ENCODE measurements around the gene MAP3K19.
"Not testable (repeated sequence)": the region's sequence is repeated elsewhere in the genome, so short reads cannot be mapped to it uniquely, and the experiment has no call there.

The MAP3K19 gene

DNA sequence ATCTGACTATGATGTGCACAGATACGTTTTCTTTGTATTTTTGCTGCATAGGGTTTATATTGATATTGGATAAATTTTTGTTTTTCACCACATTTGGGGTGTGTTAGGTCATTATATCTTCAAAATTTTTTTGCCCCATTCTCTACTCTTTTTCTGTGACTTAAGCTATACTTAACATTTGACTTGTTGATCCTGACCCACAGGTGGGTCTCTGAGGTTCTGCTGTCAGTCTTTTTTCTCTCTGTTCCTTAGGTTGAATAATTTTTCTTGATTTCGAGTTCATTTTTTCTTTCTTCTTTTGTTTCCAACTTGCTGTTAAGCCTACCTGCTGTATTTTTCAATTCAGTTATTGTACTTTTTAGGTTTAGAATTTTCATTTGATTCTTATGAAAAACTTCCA is 16.9 kb upstream of the MAP3K19 start:
- H3K36me3 Mint-ChIP-seq = peaks cover 31% of the 10 kb centered on the region
- no peaks in the 10 kb centered on the region for H3K27me3 Mint-ChIP-seq
- ATAC-seq (ENCODE audit: low read depth) (no peak), DNase-seq (ENCODE audit: low spot score in 2 of 2) (no peak)
- H3K4me3 Mint-ChIP-seq = no peak overlapping the region
- no peaks in the 10 kb centered on the region for H3K9me3 Mint-ChIP-seq
- no peak overlapping the region for H3K27ac Mint-ChIP-seq
- peaks cover 15% of the 10 kb centered on the region for H3K4me1 Mint-ChIP-seq

- Mint-ChIP-seq H3K4me3 (no peak overlapping the region), H3K9me3 (no peaks in the 10 kb centered on the region), H3K4me1 (peaks cover 17% of the 10 kb centered on the region), H3K36me3 (peaks cover 33% of the 10 kb centered on the region), H3K27ac (no peak overlapping the region), H3K27me3 (no peaks in the 10 kb centered on the region)
- DNase-seq (ENCODE audit: low spot score in 2 of 2) (no peak), ATAC-seq (ENCODE audit: low read depth) (no peak)
Measured at GRCh38 chr2:135063210-135063609, 16.0 kb upstream of the MAP3K19 start.

DNA sequence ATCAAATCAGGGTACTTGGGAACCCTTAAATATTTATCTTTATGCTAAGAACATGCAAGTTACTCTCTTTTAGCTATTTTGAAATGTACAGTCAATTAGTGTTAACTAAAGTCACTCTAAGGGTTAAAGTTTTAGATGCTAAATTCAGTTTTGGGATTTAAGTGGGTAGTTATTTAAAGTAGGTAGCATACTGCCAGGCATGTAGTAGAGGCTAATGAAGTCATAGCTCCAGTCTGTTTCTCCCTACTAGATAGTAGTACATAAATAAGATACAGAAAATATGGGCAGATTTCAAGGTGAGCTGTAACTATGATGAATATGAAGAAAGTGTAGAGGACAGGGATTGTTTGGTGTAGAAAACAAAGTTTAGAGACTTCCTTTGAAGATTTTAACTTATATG is 12.3 kb upstream of the MAP3K19 start:
- Mint-ChIP-seq H3K9me3 (no peaks in the 10 kb centered on the region), H3K27me3 (no peaks in the 10 kb centered on the region), H3K4me3 (no peak overlapping the region), H3K27ac (no peak overlapping the region), H3K36me3 (peaks cover 39% of the 10 kb centered on the region), H3K4me1 (peaks cover 15% of the 10 kb centered on the region)
- DNase-seq (ENCODE audit: low spot score in 2 of 2) (no peak), ATAC-seq (ENCODE audit: low read depth) (no peak)

DNA sequence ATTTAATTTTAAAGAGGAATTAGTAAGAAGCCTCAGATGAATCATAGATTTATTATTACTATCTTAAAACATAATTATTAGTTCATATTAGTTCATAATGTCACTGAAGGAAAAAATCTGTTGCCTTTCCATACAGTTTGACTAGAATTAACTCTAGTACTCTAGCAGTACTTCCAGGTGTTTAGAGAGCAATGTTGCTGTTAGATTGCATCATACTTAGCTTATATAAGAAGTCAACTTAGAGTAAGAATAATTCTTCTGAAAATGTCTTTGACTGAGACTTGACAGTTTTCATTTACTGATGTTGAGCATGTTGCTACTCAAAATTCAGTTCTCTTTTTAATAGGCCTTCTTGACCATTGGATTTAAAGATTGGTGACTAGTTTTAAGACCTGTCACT is 9.5 kb upstream of the MAP3K19 start:
- no peaks in the 10 kb centered on the region for H3K27me3 Mint-ChIP-seq
- no peaks in the 10 kb centered on the region for H3K9me3 Mint-ChIP-seq
- H3K27ac Mint-ChIP-seq = no peak overlapping the region
- DNase-seq (ENCODE audit: low spot score in 2 of 2) (no peak), ATAC-seq (ENCODE audit: low read depth) (no peak)
- no peak overlapping the region for H3K4me3 Mint-ChIP-seq
- peaks cover 27% of the 10 kb centered on the region for H3K4me1 Mint-ChIP-seq
- peaks cover 26% of the 10 kb centered on the region for H3K36me3 Mint-ChIP-seq

DNA sequence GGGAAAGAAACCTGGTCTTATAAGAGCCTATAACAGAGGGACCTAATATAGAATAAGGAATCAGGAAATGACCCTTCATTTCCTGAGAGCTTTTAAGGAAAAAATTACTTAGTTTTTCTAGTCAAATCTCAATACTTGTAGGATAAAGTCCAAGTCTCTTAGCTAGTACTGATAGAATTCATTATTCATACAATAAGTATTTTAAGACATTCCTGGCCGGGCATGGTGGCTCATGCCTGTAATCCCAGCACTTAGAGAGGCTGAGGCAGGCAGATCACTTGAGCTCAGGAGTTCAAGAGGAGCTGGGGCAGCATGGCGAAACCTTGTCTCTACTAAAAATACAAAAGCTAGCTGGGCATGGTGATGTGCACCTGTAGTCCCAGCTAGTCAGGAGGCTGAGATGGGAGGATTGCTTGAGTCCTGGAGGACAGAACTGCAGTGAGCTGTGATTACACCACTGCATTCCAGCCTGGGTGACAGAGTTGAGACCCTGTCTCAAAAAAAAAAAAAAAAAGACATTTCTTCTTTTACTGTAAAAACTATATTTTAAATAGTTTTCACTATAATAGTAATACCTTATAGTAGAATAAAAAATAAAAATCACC is 8.0 kb upstream of the MAP3K19 start:
- DNase-seq (ENCODE audit: low spot score in 2 of 2) (no peak), ATAC-seq (ENCODE audit: low read depth) (no peak)
- peaks cover 17% of the 10 kb centered on the region for H3K36me3 Mint-ChIP-seq
- H3K4me1 Mint-ChIP-seq = peaks cover 27% of the 10 kb centered on the region
- H3K27ac Mint-ChIP-seq = no peak overlapping the region
- no peaks in the 10 kb centered on the region for H3K9me3 Mint-ChIP-seq
- no peaks in the 10 kb centered on the region for H3K27me3 Mint-ChIP-seq
- H3K4me3 Mint-ChIP-seq = no peak overlapping the region

- no peak for DNase-seq (ENCODE audit: low spot score in 2 of 2)
- Mint-ChIP-seq H3K4me3 (peak overlapping the region; percentile 92), H3K4me1 (peaks cover 20% of the 10 kb centered on the region), H3K27me3 (no peaks in the 10 kb centered on the region), H3K9me3 (no peaks in the 10 kb centered on the region), H3K27ac (peak overlapping the region; percentile 99), H3K36me3 (peaks cover 10% of the 10 kb centered on the region)
- no peak for ATAC-seq (ENCODE audit: low read depth)
Measured at GRCh38 chr2:135052997-135053474, 5.8 kb upstream of the MAP3K19 start.

DNA sequence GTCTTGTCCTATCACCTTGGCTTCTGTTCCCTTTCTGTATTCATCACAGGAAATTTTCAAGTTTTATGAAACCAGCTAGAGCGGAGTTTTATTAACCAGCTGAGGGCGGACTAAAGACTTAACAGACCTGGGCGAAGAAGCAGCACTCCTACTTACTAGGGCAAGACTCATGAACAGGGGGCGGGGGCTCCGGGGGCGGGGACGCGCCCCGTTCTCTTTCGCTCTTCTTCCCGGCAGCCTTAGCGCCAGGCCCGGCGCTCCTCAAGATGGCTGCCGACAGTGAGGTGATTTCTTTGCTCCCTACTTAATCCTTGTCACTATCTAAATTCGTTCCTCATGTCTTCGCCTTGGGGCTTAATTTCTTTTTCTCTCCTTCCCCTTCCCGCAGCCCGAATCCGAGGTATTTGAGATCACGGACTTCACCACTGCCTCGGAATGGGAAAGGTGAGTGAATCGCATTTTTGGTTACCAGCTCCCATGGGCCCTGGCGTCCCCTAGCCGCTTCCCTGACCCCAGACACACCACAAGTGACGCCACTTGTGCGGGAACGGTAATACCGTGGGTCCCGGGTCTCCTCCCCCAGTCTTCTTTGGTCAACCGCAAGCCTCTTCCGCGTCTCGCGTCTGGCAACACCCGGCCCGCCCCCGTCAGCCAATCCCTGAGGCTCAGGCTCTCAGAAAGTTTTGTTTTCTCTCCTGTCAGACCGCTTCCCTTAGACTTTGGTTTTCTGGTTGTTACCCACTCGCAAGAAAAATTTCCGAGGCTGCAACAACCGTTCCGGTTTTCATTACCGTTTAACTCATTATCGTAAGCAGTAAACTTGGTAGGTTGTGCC is 5.0 kb upstream of the MAP3K19 start, which contains the start of gene RAB3GAP1:
RAB3GAP1 (plus strand) TSS at position 251 of the 835 bp plus-strand sequence; CDS start at position 267, 16 bp downstream.
- Mint-ChIP-seq H3K4me1 (peaks cover 20% of the 10 kb centered on the region), H3K4me3 (peak within 1 kb of the TSS; percentile 92), H3K27ac (peak within 1 kb of the TSS; percentile 99), H3K36me3 (peaks cover 10% of the 10 kb centered on the region), H3K27me3 (no peaks in the 10 kb centered on the region), H3K9me3 (no peaks in the 10 kb centered on the region)
- DNase-seq (ENCODE audit: low spot score in 2 of 2) (peak; percentile 70 to 78), ATAC-seq (ENCODE audit: low read depth) (peak; percentile 85)

GRCh38 chr2:135050684-135051083 is 3.4 kb upstream of the MAP3K19 start:
- Mint-ChIP-seq H3K36me3 (peaks cover 4% of the 10 kb centered on the region), H3K4me3 (peak overlapping the region; percentile 65), H3K27ac (no peak overlapping the region), H3K9me3 (no peaks in the 10 kb centered on the region), H3K4me1 (peaks cover 17% of the 10 kb centered on the region), H3K27me3 (no peaks in the 10 kb centered on the region)
- no peak for DNase-seq (ENCODE audit: low spot score in 2 of 2)
- ATAC-seq (ENCODE audit: low read depth) = no peak

DNA sequence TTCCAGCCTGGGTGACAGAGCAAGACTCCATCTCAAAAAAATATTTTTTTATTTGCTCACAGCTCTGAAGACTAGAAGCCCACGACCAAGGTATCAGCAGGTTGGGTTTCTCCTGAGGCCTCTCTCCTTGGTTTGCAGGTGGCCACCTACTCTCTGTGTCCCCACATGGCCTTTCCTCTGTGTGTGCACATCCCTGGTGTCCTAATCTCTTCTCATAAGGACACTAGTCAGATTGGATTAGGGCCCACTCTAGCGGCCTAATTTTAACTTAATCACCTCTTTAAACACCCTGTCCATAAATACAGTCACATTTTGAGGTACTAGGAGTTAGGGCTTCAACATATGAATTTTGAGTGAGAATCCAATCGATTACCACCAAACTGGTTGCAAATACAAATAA is 2.9 kb upstream of the MAP3K19 start:
- no peak for DNase-seq (ENCODE audit: low spot score in 2 of 2)

GRCh38 chr2:135048122-135048521 is 875 bp upstream of the MAP3K19 start:
- no peaks in the 10 kb centered on the region for H3K27me3 Mint-ChIP-seq
- no peak for ATAC-seq (ENCODE audit: low read depth)
- DNase-seq (ENCODE audit: low spot score in 2 of 2) = no peak
- H3K36me3 Mint-ChIP-seq = no peaks in the 10 kb centered on the region
- peaks cover 2% of the 10 kb centered on the region for H3K4me1 Mint-ChIP-seq
- no peak overlapping the region for H3K4me3 Mint-ChIP-seq
- H3K9me3 Mint-ChIP-seq = no peaks in the 10 kb centered on the region
- H3K27ac Mint-ChIP-seq = no peak overlapping the region

More for the DNA sequence above, 2.9 kb upstream of the MAP3K19 start:
- Mint-ChIP-seq H3K36me3 (peaks cover 4% of the 10 kb centered on the region), H3K4me3 (no peak overlapping the region), H3K4me1 (peaks cover 17% of the 10 kb centered on the region), H3K27me3 (no peaks in the 10 kb centered on the region), H3K27ac (no peak overlapping the region), H3K9me3 (no peaks in the 10 kb centered on the region)
- no peak for ATAC-seq (ENCODE audit: low read depth)

DNA sequence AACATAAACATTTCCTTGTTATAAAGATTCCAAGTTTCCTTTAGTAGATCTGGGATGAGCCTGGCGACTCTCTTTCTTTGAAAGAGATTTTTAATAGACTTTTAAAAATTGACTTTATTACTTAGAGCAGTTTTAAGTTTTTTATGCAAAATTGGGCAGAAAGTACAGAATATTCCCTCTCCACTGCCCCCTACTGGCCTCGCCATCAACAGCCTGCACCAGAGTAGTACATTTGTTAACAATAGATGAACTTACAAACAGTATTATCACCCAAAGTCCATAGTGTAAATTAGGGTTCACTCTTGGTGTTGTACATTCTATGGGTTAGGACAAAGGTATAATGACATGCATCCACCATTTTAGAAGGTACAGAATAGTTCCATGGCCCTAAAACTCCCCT is 3.9 kb downstream of the MAP3K19 start:
- Mint-ChIP-seq H3K9me3 (no peaks in the 10 kb centered on the region), H3K36me3 (no peaks in the 10 kb centered on the region), H3K27ac (no peak overlapping the region), H3K27me3 (peaks cover 4% of the 10 kb centered on the region), H3K4me1 (peaks cover 2% of the 10 kb centered on the region), H3K4me3 (no peak overlapping the region)
- ATAC-seq (ENCODE audit: low read depth) (no peak), DNase-seq (ENCODE audit: low spot score in 2 of 2) (no peak)

GRCh38 chr2:135037831-135038230 is 9.4 kb downstream of the MAP3K19 start:
- Mint-ChIP-seq H3K36me3 (no peaks in the 10 kb centered on the region), H3K27ac (no peak overlapping the region), H3K27me3 (peaks cover 4% of the 10 kb centered on the region), H3K4me3 (no peak overlapping the region), H3K4me1 (peaks cover 2% of the 10 kb centered on the region), H3K9me3 (no peaks in the 10 kb centered on the region)
- ATAC-seq (ENCODE audit: low read depth) = no peak
- no peak for DNase-seq (ENCODE audit: low spot score in 2 of 2)

DNA sequence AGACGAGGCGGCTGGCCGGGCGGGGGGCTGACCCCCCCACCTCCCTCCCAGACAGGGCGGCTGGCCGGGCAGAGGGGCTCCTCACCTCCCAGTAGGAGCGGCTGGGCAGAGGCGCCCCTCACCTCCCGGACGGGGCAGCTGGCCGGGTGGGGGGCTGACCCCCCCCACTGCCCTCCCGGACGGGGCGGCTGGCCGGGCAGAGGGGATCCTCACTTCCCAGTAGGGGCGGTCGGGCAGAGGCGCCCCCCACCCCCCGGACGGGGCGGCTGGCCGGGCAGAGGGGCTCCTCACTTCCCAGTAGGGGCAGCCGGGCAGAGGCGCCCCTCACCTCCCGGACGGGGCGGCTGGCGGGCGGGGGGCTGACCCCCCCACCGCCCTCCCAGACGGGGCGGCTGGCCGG is 14.0 kb downstream of the MAP3K19 start:
- not testable (repeated sequence) for H3K4me1 Mint-ChIP-seq; H3K4me3 Mint-ChIP-seq; H3K9me3 Mint-ChIP-seq; H3K27me3 Mint-ChIP-seq; ATAC-seq (ENCODE audit: low read depth); DNase-seq (ENCODE audit: low spot score in 2 of 2); H3K36me3 Mint-ChIP-seq; H3K27ac Mint-ChIP-seq

- peaks cover 2% of the 10 kb centered on the region for H3K27me3 Mint-ChIP-seq
- no peak overlapping the region for H3K27ac Mint-ChIP-seq
- H3K36me3 Mint-ChIP-seq = peaks cover 2% of the 10 kb centered on the region
- no peak for ATAC-seq (ENCODE audit: low read depth)
- DNase-seq (ENCODE audit: low spot score in 2 of 2) = no peak
- no peak overlapping the region for H3K4me3 Mint-ChIP-seq
- no peaks in the 10 kb centered on the region for H3K9me3 Mint-ChIP-seq
- no peaks in the 10 kb centered on the region for H3K4me1 Mint-ChIP-seq
Measured at GRCh38 chr2:135030826-135031225, 16.4 kb downstream of the MAP3K19 start.

Data from memory B cell (primary cell).